Stimulated activated CD8-positive, alpha-beta memory T cell treated with anti-CD3 and anti-CD28 coated beads, Interleukin-12 subunit alpha, Interleukin-12 subunit beta, amount 100 ng/mL, for 4 hours (primary cell): ENCODE measurements around the gene SIPA1.

ENCODE experiments used
- DNase-seq: peaks from one replicate; pipeline ENCODE4 v3.0.0-alpha.2; 2020; ENCODE audit warnings: low read depth

The SIPA1 gene

GRCh38 chr11:65637794-65638419 lies at the start of gene SIPA1:
SIPA1 (plus strand) TSS chr11:65638101; CDS start chr11:65640922, 2,821 bp downstream.
- peak; percentile 64 for DNase-seq

- no peak for DNase-seq
Observed at GRCh38 chr11:65588199-65589054, 49.5 kb upstream of the SIPA1 start.

- DNase-seq = no peak
Observed at GRCh38 chr11:65589444-65590239, 48.3 kb upstream of the SIPA1 start.

- DNase-seq = no peak
Observed at GRCh38 chr11:65590240-65590738, 47.6 kb upstream of the SIPA1 start.

GRCh38 chr11:65591939-65592857 lies 45.7 kb upstream of the SIPA1 start:
- no peak for DNase-seq

GRCh38 chr11:65592858-65593517 lies 44.9 kb upstream of the SIPA1 start:
- no peak for DNase-seq

- no peak for DNase-seq
Observed at GRCh38 chr11:65593518-65594414, 44.1 kb upstream of the SIPA1 start.

GRCh38 chr11:65595131-65595530 lies 42.8 kb upstream of the SIPA1 start:
- DNase-seq = no peak

GRCh38 chr11:65595543-65596281 lies 42.2 kb upstream of the SIPA1 start, which contains the start of gene KCNK7:
KCNK7 (minus strand) TSS chr11:65595800; CDS start chr11:65595772, 28 bp downstream.
- DNase-seq = no peak

GRCh38 chr11:65596520-65596919 lies 41.4 kb upstream of the SIPA1 start:
- no peak for DNase-seq

GRCh38 chr11:65598258-65598699 lies 39.6 kb upstream of the SIPA1 start:
- DNase-seq = no peak

GRCh38 chr11:65599216-65599954 lies 38.5 kb upstream of the SIPA1 start:
- DNase-seq = no peak

- no peak for DNase-seq
Observed at GRCh38 chr11:65599955-65600246, 38.0 kb upstream of the SIPA1 start.

GRCh38 chr11:65604258-65604657 lies 33.6 kb upstream of the SIPA1 start:
- DNase-seq = no peak

- no peak for DNase-seq
Observed at GRCh38 chr11:65606876-65607613, 30.9 kb upstream of the SIPA1 start.

- DNase-seq = no peak
Observed at GRCh38 chr11:65607614-65608426, 30.1 kb upstream of the SIPA1 start.

GRCh38 chr11:65609229-65609628 lies 28.7 kb upstream of the SIPA1 start:
- no peak for DNase-seq
